HS-27A (cell line): ENCODE data around the gene CTIF.
"Not testable (repeated sequence)": the region's sequence is repeated elsewhere in the genome, so short reads cannot be mapped to it uniquely, and the experiment has no call there.

Experiments
- DNase-seq: peaks from one replicate; pipeline ENCODE4 v3.0.0-alpha.2; 2012; ENCODE audit warnings: low read depth, missing footprints

CTIF gene

GRCh38 chr18:48803951-48804855, 265.4 kb downstream of the CTIF start:
- DNase-seq: no peak

DNA sequence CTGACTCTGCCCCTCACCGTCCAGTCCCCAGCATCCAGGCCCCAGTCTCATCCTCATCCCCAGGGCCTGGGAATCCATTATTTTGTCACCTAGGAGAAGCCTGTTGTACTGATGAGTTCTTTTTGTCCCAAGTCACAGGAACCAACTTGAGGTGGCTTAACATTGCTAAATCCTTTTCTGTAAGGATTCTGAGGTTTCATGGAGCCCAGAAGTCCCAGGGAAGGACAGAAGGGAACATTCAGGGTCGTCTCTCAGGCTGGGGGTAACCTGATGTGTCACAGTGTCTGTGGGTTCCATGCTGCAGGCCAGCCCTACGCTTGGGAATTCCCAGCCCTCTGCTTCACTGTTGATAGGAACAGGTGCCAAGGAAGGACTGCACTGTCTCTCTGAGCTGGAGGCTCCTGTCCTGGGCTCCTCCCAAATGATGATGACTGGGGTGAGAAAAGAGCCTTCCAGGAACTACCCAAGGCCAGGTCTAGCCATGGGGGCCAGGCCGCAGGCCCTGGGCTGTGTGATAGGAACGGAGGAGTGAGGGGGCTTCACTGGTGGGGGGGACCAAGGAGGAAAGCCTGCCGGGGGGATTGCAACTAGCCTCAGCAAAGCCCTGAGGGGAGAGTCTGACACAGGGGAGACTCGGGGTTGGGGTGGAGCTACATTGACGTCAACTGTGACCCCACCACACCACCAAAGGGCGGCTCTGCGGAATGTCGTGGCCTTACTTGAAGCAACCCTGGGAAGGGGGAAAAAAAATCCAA, 266.2 kb downstream of the CTIF start:
- no peak for DNase-seq

GRCh38 chr18:48805826-48806535, 267.1 kb downstream of the CTIF start:
- DNase-seq: no peak

GRCh38 chr18:48806551-48807261, 267.9 kb downstream of the CTIF start:
- DNase-seq: peak; percentile 7

GRCh38 chr18:48808476-48808875, 269.6 kb downstream of the CTIF start:
- DNase-seq: no peak

DNA sequence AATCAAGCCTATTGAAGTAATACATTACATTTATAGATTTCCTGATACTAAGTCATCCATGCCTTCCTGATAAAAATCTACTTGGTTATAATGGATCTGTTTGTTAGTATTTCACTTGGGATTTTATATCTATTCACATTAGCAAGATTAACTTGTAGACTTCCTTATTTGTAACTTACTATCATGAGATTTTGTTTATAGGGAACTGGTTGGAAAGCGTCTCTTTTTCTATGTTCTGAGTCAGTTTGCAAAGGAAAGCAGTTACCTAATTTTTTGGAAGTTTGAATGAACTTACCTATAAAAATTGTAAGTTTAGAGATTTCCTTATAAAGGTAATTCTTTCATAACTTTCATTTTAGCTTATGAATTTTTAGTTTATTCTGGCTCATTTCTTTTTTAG, 270.5 kb downstream of the CTIF start:
- no peak for DNase-seq

- DNase-seq: no peak
Measured at GRCh38 chr18:48810805-48811204, 272.0 kb downstream of the CTIF start.

- DNase-seq: no peak
Measured at GRCh38 chr18:48811401-48811800, 272.6 kb downstream of the CTIF start.

GRCh38 chr18:48811977-48812451, 273.2 kb downstream of the CTIF start:
- not testable (repeated sequence) for DNase-seq

DNA sequence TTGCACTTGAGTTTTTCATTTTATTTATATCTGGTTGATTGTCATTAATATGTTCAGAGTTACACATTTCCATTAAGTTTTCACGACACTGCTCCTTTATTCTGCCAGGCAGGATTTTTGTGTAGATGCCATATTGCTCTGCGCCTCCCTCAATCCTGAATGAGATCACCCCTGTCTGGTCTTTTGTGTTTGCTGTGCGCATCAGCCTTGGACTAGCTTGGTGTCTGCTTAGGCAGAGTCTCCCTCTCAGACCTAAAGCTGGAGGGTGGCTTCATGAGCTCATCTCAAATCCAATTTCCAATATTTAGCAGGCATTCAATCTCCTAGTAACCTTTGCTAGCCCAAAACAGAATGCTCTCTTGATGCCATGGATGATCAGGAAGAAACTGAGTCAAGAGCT, 274.5 kb downstream of the CTIF start:
- DNase-seq: no peak

DNA sequence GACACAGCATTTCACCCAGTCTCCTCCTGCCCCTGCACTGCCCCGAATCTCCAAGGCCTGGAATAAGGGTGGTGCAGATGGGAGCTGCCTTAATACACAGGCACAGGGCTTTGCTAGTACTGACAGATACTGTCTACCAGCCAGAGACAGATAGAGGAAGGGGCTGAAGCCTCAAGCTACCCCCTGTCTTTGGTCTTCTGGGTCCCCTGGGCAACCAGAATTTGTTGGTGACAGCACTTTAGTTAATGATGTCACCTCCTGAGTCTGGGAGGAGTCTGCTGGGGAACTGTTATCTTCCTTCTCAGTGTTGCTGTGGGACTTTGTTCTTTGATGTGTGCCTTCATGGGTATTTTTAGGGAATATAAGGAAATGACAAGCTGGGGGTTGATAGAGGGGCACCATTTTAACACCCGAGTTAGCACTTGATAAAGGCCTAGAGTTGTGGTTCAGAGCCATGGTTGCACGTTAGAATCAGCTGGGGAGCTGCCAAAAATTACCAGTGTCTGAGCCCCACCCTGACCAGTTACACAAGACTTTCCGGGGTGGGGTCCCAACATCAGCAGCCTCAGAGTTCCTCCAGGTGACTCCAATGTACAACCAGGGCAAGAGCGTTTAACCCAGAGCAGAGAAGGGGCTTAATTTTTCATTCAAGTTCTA, 275.1 kb downstream of the CTIF start:
- DNase-seq: no peak

DNA sequence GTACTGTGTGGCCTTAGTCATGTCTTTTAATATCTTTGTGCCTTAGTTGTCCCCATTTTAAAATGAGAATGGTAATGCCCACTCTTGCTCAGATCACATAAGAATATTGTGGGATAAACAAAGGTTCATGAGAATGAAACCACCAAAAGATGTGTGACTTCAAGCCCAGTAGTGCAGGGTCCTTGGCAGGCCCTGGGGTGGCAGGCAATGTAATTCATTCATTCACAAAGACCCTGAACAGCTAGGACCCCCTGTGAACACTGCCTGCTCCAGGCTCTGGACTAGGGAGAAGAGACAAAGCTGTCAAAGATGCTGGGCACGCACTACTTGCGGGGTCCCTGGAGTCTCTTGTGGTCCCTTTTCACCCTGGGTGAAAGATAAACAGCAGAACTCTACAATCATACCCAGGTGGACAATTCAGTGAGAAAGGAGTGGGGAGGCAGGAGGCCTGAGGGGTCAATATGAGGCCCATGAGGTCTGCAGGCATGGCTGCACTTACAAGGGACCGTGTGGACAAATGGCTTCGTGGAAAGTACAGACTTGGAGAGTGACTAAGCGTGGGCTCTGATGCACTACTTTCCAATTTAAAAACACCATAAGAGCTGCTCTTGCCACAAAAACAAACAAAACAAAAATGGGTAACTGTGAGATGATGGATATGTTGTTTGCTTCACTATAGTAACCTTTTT, 275.8 kb downstream of the CTIF start:
- DNase-seq: no peak

DNA sequence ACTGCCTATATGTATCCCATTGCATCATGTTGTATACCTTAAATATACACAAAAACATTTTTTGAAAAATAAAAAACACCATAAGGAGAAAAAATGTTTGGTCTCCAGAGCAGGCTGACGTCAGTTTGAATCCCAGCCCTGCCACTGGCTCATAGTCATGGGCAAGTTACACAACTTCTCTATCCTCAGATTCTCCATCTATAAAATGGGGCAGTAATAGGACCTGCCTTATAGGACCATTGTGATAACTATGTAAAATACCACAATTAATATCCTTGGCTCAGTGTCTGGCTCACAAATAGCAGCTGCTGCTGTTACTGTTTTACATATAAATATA, 276.3 kb downstream of the CTIF start:
- no peak for DNase-seq

DNA sequence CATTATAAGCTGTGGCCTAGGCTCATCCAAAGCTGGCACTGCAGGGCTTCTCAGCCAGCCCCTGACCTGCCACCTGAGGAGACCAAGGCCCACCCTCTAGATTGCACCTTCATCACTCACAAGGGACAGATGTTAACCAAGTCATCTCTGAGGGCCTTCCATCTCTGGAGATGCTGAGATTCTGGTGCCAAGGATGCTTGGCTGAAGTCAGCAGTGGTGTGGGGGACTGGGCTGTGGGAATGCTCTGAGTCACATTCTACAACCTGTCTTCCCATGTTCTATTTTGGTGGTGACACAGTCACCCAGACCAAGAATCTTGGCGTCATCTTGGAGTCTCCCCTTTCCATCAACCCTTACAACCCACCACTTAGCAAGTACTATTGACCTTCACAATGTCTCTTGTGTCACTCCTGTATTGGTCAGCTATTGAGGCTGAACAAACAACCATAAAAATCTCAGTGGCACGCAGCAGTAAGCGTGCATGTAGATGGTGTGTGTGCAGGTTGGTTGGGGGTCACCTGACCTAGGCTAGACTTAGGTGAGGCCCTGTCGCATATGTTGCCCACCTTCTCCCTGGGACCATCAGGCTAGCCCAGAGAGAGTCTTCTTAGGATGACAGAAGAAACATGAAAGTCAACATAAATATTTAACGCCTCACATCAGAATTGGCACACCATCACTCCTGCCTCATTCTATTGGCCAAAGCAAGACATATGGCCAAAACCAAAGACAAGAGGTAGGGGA, 276.9 kb downstream of the CTIF start:
- DNase-seq: no peak

- no peak for DNase-seq
Measured at GRCh38 chr18:48816554-48816953, 277.7 kb downstream of the CTIF start.

- DNase-seq: no peak
Measured at GRCh38 chr18:48817021-48817461, 278.2 kb downstream of the CTIF start.

DNA sequence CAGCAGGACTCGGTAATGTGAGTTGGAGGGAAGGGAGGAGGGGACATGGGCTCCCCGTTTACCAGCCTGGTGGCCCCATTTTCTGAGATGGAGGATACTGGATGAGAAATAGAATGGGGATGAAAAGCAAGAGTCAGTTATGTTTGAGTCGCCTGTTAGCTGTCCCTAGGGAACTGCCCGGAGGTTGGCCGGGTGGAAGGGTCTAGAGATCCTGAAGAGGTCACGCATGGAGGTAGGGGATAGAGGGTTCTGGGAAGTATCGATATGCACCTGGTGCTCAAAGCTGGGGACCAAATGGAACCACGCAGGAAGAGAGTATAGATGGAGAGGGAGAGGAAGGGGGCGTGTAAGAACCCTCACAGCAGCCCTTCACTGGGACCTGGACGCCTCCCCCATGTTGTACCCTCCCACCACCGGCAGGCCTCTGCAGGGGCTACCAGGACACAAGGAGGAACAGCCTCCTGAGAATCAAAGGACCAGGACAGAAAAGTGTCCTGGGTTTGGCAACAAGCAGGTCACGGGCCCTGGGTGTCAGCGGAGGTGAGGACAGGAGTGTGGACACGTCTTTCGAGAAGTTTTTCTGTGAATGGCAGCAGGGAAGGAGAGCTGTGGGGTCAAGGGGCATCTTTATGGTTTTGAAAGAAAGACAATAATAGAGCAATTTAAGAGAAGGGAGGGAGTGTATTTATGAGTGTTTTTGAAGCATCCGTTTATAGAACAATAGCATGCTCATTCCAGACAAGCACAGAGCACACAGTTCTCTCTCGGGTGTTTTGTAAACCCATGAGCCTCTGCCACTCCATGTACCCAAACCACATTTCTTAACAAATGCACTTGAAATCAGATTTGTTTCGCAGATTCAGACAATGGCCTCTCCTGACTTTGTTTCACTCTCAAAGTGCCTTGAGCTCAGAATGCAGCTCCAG, 279.8 kb downstream of the CTIF start:
- no peak for DNase-seq

DNA sequence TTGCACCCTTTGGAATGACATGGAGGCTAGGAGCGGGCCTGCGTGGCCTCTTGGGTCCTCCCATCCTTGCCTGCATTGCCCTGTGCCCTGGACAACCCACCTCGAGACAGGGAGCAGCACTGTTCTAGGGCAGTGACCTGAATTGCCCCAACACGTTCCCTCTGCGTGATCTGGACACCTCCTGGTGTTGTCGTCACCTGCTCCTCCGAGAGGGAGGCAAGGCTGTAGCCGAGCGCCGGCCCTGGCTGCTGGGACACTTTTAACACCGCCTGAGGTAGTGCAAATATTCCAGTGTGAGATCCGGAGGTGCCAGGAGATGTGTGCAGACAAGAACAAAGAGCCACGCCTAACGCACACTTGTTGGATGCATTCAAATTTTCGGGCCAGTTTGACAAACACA, 280.4 kb downstream of the CTIF start:
- DNase-seq: no peak
